ENCODE data around the gene EXPH5. TPM values are rescaled to one million over a fixed set of nuclear protein-coding genes. Genes with fewer than 3 reads are reported as not detected.

Gene EXPH5
- total and polyA plus RNA-seq, 9 of the 15 experiments (the other 6 are each of a cell fraction or from before 2014, with no cell fraction given), result 1.3 to 8.5 (median 4.8) TPM

DNA sequence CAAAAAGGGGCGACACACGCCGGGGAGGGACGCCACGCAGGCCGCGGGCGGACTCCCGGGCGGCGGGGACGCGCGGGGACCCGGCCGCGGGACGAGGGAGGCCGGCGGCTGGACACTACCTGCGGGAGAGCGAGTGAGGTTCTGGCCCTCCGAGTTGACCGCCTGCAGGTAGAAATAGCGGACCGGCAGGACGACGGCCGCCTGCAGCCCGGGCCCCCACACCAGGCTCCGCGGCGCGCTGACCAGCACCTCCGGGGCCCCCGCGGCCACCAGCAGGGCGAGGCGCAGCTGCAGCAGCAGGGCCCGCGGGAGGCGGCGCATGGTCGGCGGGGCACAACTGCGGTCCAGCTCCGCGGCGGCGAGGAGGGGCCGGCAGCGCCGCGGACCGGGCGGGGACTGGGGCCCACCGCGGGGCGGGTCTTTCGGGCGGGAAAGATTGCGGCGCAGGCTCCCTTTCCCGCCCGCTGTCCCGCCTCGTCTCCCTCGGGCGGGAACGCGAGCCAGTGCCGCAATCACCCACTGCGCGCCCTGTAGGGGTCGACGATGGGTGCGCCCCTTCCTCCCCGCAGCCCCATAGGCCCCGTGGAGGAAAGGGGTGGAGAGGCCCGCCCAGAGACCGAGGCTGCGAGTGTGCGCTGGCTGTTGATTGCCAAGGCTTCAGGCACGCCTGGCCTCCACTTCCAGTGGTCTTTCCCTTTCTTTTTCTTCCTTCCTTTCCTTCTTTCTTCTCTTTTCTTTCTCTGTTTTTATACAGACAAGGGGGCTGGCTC, 95.3 kb downstream of the EXPH5 start, which contains the start of gene POGLUT3 (continued):
- peak; percentile 96 for TF ChIP-seq ZBTB1 (CRISPR knock-in tag; IDR thresholded peaks at IDR 0.05; ENCODE audit: borderline replicate concordance, low read depth)
- TF ChIP-seq, protein P1, sequence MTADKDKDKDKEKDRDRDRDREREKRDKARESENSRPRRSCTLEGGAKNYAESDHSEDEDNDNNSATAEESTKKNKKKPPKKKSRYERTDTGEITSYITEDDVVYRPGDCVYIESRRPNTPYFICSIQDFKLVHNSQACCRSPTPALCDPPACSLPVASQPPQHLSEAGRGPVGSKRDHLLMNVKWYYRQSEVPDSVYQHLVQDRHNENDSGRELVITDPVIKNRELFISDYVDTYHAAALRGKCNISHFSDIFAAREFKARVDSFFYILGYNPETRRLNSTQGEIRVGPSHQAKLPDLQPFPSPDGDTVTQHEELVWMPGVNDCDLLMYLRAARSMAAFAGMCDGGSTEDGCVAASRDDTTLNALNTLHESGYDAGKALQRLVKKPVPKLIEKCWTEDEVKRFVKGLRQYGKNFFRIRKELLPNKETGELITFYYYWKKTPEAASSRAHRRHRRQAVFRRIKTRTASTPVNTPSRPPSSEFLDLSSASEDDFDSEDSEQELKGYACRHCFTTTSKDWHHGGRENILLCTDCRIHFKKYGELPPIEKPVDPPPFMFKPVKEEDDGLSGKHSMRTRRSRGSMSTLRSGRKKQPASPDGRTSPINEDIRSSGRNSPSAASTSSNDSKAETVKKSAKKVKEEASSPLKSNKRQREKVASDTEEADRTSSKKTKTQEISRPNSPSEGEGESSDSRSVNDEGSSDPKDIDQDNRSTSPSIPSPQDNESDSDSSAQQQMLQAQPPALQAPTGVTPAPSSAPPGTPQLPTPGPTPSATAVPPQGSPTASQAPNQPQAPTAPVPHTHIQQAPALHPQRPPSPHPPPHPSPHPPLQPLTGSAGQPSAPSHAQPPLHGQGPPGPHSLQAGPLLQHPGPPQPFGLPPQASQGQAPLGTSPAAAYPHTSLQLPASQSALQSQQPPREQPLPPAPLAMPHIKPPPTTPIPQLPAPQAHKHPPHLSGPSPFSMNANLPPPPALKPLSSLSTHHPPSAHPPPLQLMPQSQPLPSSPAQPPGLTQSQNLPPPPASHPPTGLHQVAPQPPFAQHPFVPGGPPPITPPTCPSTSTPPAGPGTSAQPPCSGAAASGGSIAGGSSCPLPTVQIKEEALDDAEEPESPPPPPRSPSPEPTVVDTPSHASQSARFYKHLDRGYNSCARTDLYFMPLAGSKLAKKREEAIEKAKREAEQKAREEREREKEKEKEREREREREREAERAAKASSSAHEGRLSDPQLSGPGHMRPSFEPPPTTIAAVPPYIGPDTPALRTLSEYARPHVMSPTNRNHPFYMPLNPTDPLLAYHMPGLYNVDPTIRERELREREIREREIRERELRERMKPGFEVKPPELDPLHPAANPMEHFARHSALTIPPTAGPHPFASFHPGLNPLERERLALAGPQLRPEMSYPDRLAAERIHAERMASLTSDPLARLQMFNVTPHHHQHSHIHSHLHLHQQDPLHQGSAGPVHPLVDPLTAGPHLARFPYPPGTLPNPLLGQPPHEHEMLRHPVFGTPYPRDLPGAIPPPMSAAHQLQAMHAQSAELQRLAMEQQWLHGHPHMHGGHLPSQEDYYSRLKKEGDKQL (CRISPR knock-in tag; IDR thresholded peaks at IDR 0.05; ENCODE audit: borderline replicate concordance), result peak; percentile 98
- TF ChIP-seq TRIM24 (IDR thresholded peaks at IDR 0.05), result peak; percentile 81
- TF ChIP-seq HOXB6 (CRISPR knock-in tag; IDR thresholded peaks at IDR 0.05; ENCODE audit: borderline replicate concordance), result no peak
- TF ChIP-seq SMARCA4 (IDR thresholded peaks at IDR 0.05), result peak; percentile 21; the same call in 1 of the 2 replicates
- TF ChIP-seq TOE1 (IDR thresholded peaks at IDR 0.05; ENCODE audit: borderline replicate concordance), result 0 out of 2 replicates have a peak, but pooled peaks have one; percentile 18
- TF ChIP-seq TOE1 (CRISPR knock-in tag; IDR thresholded peaks at IDR 0.05; ENCODE audit: borderline replicate concordance, low read depth), result no peak
- no peak for TF ChIP-seq ZNF57 (CRISPR knock-in tag; IDR thresholded peaks at IDR 0.05)
- TF ChIP-seq OTX1 (CRISPR knock-in tag; IDR thresholded peaks at IDR 0.05), result no peak
- no peak for TF ChIP-seq EWSR1 (IDR thresholded peaks at IDR 0.05; ENCODE audit: borderline replicate concordance, low read depth, partially characterized antibody)
- no peak for TF ChIP-seq SPI1 (IDR thresholded peaks at IDR 0.05; ENCODE audit: borderline replicate concordance, low read depth, low read length)
- TF ChIP-seq NR2C1 (IDR thresholded peaks at IDR 0.05), result no peak
- TF ChIP-seq NR2C1 (tag; IDR thresholded peaks at IDR 0.05), result no peak
- TF ChIP-seq, protein P2, sequence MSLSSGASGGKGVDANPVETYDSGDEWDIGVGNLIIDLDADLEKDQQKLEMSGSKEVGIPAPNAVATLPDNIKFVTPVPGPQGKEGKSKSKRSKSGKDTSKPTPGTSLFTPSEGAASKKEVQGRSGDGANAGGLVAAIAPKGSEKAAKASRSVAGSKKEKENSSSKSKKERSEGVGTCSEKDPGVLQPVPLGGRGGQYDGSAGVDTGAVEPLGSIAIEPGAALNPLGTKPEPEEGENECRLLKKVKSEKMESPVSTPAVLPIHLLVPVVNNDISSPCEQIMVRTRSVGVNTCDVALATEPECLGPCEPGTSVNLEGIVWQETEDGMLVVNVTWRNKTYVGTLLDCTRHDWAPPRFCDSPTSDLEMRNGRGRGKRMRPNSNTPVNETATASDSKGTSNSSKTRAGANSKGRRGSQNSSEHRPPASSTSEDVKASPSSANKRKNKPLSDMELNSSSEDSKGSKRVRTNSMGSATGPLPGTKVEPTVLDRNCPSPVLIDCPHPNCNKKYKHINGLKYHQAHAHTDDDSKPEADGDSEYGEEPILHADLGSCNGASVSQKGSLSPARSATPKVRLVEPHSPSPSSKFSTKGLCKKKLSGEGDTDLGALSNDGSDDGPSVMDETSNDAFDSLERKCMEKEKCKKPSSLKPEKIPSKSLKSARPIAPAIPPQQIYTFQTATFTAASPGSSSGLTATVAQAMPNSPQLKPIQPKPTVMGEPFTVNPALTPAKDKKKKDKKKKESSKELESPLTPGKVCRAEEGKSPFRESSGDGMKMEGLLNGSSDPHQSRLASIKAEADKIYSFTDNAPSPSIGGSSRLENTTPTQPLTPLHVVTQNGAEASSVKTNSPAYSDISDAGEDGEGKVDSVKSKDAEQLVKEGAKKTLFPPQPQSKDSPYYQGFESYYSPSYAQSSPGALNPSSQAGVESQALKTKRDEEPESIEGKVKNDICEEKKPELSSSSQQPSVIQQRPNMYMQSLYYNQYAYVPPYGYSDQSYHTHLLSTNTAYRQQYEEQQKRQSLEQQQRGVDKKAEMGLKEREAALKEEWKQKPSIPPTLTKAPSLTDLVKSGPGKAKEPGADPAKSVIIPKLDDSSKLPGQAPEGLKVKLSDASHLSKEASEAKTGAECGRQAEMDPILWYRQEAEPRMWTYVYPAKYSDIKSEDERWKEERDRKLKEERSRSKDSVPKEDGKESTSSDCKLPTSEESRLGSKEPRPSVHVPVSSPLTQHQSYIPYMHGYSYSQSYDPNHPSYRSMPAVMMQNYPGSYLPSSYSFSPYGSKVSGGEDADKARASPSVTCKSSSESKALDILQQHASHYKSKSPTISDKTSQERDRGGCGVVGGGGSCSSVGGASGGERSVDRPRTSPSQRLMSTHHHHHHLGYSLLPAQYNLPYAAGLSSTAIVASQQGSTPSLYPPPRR (CRISPR knock-in tag; IDR thresholded peaks at IDR 0.05; ENCODE audit: borderline replicate concordance), result no peak
- no peak for TF ChIP-seq TAF9B (IDR thresholded peaks at IDR 0.05; ENCODE audit: partially characterized antibody)
- TF ChIP-seq, protein P3, sequence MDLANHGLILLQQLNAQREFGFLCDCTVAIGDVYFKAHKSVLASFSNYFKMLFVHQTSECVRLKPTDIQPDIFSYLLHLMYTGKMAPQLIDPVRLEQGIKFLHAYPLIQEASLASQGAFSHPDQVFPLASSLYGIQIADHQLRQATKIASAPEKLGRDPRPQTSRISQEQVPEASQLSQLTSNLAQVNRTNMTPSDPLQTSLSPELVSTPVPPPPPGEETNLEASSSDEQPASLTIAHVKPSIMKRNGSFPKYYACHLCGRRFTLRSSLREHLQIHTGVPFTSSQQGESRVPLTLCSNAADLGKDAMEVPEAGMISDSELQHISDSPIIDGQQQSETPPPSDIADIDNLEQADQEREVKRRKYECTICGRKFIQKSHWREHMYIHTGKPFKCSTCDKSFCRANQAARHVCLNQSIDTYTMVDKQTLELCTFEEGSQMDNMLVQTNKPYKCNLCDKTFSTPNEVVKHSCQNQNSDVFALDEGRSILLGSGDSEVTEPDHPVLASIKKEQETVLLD (IDR thresholded peaks at IDR 0.05), result peak; percentile 53; the same call in 1 of the 2 replicates
